Stimulated activated memory B cell treated with anti-CD40 and anti-IgM and Interleukin-4, amounts not matched to agents 10 μg/mL and 1 μg/mL and 100 μg/mL, for 72 hours (primary cell): ENCODE data around the gene ASB6.
A peak's percentile ranks its signal among the peaks of the same experiment; 100 is the strongest.

ENCODE experiments used
- ATAC-seq: fragments of 150-1000 bp; cut with Tn5 transposase; 2 replicates; pipeline ENCODE4 v1.10.0; 2021
- H3K27ac Mint-ChIP-seq: one replicate; pipeline ENCODE4 v1.8.0; 2022; ENCODE audit warnings: mild to moderate bottlenecking, mixed read lengths
- H3K27me3 Mint-ChIP-seq: one replicate; pipeline ENCODE4 v1.8.0; 2022; ENCODE audit warnings: mixed read lengths
- H3K36me3 Mint-ChIP-seq: one replicate; pipeline ENCODE4 v1.8.0; 2022; ENCODE audit warnings: mixed read lengths
- H3K4me1 Mint-ChIP-seq: one replicate; pipeline ENCODE4 v1.8.0; 2022; ENCODE audit warnings: mixed read lengths
- H3K4me3 Mint-ChIP-seq: one replicate; pipeline ENCODE4 v1.8.0; 2022; ENCODE audit warnings: mild to moderate bottlenecking, moderate library complexity, mixed read lengths
- H3K9me3 Mint-ChIP-seq: one replicate; pipeline ENCODE4 v1.8.0; 2022; ENCODE audit warnings: mixed read lengths

ASB6 gene

DNA sequence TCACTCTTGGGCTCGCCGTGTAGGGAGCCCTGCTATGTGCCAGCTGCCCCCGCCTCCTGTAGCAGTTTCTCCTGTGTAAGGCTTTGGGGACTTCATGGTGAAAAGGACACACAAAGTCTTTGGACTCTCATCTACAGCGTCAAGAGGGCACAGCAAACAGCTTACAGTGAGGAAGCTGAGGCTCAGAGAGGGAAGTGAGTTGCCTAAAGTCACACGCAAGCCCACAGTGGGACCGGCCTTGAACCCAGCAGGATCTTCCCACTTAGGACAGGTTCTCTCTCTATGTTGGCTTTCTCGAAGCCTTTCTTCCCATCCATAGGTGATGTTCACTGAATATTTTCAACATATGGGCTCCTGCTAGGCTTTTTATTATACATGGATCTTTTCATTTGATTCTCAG is 13.7 kb upstream of the ASB6 start:
- Mint-ChIP-seq H3K36me3 (no peaks in the 10 kb centered on the region), H3K27me3 (peaks cover 21% of the 10 kb centered on the region)

DNA sequence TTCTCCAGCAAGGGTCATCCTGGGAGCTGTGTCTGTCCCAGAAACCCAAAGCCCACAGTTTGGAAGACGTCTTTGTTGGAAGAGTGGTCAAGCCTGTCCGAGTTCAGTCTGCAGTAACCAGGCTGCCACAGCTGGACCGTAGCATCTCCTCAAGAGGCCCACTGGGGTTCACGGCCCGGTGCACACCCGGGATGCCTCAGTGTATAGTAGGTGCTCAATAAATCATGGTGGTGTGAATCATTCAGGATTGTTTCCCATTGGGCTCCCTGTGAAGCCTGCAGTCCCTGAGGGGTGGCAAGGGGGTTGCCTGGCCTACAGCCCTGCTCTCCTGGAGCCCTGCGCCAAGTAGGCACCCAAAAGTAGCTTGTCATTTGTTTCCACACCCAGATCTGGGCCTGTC is 13.2 kb upstream of the ASB6 start:
- Mint-ChIP-seq H3K27ac (no peak overlapping the region), H3K4me1 (no peaks in the 10 kb centered on the region), H3K4me3 (no peak overlapping the region), H3K27me3 (peaks cover 16% of the 10 kb centered on the region), H3K36me3 (no peaks in the 10 kb centered on the region), H3K9me3 (no peaks in the 10 kb centered on the region)
- ATAC-seq: no peak

More for the DNA sequence above, 13.7 kb upstream of the ASB6 start:
- Mint-ChIP-seq H3K9me3 (no peaks in the 10 kb centered on the region), H3K4me3 (no peak overlapping the region), H3K27ac (no peak overlapping the region), H3K4me1 (no peaks in the 10 kb centered on the region)
- ATAC-seq: no peak

DNA sequence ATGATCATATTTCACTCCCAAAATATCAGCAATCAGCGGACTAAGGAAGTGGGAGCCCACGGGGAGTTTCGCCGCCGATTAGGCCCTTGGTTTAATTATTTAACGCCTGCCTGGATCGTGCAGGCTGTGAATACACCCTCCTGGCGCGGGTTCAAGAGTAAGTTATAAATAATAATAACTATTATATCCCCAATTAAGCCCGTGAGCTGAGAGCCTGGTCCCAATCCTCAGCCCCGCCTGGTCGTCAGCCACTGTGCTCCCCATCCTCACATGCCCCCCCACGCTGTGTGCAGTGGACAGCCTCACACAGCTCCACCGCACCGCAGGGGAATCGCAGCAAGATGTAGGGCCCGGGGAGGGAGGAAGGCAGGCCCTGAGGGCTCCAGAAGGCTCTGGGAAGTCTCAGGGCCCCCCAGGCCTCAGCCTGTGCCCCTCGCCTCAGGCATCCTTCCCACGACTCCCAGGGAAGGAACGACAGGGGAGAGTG is 12.6 kb upstream of the ASB6 start:
- H3K27ac Mint-ChIP-seq: no peak overlapping the region
- H3K36me3 Mint-ChIP-seq: no peaks in the 10 kb centered on the region
- no peak overlapping the region for H3K4me3 Mint-ChIP-seq
- no peaks in the 10 kb centered on the region for H3K9me3 Mint-ChIP-seq
- H3K4me1 Mint-ChIP-seq: no peaks in the 10 kb centered on the region
- ATAC-seq: no peak
- peaks cover 10% of the 10 kb centered on the region for H3K27me3 Mint-ChIP-seq

DNA sequence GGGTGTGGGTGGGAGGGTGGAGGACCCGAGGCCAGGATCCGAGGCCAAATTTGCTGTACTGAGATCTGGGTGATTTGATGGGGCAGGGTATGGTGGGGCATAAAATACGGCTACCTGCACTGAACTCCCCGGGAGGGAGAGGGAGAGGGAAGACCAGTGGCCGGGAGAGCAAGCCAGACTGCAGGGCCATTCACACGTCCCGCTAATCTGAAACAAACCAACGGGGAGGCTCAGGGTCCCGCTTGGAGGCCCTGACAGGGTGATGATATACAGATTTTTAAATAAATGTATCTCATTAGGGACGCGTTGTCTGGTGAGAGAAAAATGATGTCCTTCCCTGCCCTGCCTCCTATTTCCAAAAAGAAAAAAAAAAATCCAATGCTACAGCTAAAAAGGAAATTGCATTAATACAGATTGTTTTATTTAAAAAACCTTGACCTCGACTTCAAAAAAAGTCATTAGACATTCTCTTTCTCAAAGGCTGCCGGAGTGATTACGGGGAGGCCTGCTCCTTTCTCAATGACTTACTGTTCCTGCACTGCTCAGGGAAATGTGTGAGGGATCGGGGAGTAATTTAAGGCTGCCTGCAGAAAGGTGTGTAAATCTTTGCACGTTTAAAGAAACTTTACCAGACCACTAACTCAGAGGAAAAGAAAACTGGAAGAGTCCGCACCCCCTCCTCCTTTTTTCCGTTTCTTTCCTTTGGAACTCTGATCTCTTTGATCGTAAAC is 12.0 kb upstream of the ASB6 start:
- no peak for ATAC-seq
- Mint-ChIP-seq H3K4me1 (no peaks in the 10 kb centered on the region), H3K27ac (no peak overlapping the region), H3K4me3 (no peak overlapping the region), H3K36me3 (no peaks in the 10 kb centered on the region), H3K9me3 (no peaks in the 10 kb centered on the region), H3K27me3 (peaks cover 10% of the 10 kb centered on the region)

DNA sequence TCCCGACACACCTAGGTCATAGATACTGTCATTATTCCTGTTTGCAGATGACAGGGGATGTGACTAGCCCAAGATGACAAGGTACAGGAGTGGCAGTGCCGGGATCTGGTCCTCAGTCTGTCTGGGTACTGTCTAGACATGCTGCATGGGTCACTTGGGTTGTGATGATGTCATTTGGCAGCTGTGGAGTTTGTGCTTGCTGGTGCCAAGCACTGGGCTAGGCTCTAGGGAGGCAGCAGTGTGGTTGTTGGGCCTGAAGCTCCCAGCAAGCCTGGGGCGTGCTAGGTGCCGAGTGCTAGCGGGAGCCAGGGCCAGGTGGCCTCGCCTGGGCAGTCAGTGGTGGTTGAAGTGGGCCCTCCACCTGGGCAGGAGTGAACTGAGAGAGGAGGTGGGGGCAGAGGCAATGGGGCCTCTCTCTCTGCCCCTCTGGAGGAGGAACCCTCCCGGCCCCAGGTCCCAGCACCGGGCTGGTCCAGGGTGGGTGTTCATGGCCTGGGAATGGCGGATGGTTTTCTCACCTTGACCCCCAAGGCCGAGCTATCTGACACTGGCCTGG is 8.8 kb upstream of the ASB6 start:
- H3K9me3 Mint-ChIP-seq: peaks cover 8% of the 10 kb centered on the region
- no peaks in the 10 kb centered on the region for H3K4me1 Mint-ChIP-seq
- no peak overlapping the region for H3K4me3 Mint-ChIP-seq
- H3K27ac Mint-ChIP-seq: no peak overlapping the region
- peak; percentile 31 for ATAC-seq
- H3K36me3 Mint-ChIP-seq: no peaks in the 10 kb centered on the region
- peaks cover 26% of the 10 kb centered on the region for H3K27me3 Mint-ChIP-seq

DNA sequence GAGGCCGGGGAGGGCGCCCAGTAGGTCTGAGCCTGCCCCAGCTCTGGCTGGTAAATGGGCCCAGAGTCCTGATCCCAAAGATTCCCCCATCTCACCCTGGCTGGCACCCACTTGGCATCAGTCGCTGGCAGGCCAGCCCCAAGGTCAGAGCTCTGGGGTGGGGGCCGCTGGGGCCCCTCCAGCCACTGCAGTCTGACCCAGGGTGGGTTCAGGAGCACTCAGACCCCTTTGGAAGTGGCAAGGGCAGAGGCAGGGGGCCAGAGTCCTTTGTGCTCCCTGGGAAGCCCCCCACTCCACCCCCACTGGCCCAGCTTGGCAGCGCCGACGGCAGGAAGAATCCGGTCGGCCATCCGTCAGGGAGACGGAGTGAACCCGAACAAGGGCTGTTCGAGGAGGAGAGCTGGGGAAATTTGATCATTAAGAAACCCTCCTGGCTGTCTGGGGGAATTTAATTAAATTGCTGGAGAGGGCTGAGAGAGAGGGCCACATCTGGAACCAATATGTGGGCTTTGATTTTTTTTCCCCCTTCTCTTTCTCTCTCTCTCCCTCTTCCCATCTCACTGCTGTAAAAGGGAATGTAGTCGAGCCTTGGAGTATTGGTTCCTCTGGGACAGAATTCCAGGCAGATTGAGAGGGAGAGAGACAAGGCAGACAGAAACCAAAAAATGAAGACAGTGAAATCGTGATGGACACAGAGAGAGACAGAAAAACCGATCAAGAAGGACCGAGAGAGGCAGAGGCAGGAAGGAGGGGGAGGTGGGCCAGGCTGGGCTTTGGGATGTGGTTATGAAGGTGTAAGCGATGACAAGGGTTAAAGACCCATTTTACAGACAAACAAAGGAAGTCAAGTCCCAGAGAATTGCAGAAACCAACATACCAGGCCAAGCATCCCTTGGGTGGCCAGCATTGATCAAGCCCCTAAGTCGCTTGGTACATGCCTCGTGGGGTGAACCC is 8.1 kb upstream of the ASB6 start:
- Mint-ChIP-seq H3K27ac (no peak overlapping the region), H3K9me3 (peaks cover 8% of the 10 kb centered on the region)

DNA sequence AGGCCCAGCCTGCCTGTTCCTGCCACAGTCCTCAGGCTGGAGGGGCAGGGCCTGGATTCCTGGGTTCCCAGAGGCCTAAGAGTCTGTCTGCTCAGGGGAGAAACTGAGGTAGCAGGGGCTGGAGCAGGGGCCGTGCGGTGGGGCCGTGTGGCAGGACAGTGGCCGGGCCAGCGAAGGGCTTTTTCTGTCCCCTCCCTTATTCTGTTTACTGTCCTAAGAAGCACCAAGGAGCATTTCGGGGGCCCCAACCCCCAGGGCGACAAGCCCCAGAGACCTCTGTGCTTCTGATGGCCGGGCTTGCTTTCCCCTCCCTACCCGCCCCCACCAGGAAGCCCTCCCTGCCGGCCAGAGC is 6.8 kb upstream of the ASB6 start:
- H3K9me3 Mint-ChIP-seq: peaks cover 8% of the 10 kb centered on the region
- H3K27ac Mint-ChIP-seq: no peak overlapping the region
- H3K4me3 Mint-ChIP-seq: no peak overlapping the region
- peaks cover 24% of the 10 kb centered on the region for H3K27me3 Mint-ChIP-seq
- H3K36me3 Mint-ChIP-seq: no peaks in the 10 kb centered on the region
- ATAC-seq: no peak
- H3K4me1 Mint-ChIP-seq: no peaks in the 10 kb centered on the region

More for the DNA sequence above, 8.1 kb upstream of the ASB6 start:
- no peaks in the 10 kb centered on the region for H3K36me3 Mint-ChIP-seq
- H3K27me3 Mint-ChIP-seq: peaks cover 24% of the 10 kb centered on the region
- ATAC-seq: no peak
- no peak overlapping the region for H3K4me3 Mint-ChIP-seq
- H3K4me1 Mint-ChIP-seq: no peaks in the 10 kb centered on the region

DNA sequence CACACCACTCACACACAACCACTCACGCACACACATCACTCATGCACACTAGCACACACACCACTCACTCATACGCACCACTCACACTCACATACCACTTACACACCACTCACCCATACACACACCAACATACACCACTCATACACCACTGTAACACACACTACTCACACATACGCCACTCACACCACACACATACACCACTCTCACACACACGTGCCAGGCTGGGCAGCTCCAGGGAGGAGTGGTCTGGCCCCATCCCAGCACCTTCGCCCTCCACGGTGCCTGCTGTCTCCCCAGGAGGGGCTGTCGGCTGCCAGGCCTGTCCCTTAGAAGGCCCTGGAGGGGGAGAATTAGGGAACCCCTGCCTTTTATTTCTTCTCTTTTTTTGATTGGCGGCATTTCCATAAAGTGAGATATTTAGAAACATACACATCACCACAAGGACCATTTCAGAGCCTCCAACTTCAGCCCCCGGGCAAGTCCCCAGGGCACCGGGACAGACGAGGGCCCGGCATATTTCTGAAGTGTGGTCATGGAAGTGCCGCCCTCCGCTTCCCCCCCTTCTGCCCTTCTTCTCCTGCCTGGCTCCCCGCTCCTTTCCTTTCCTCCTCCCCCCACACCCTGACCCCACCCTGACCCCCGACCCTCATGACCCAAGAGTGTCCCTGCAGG is 6.3 kb upstream of the ASB6 start:
- H3K9me3 Mint-ChIP-seq: peaks cover 8% of the 10 kb centered on the region
- ATAC-seq: no peak
- no peak overlapping the region for H3K4me3 Mint-ChIP-seq
- no peaks in the 10 kb centered on the region for H3K36me3 Mint-ChIP-seq
- H3K27ac Mint-ChIP-seq: no peak overlapping the region
- no peaks in the 10 kb centered on the region for H3K4me1 Mint-ChIP-seq
- peaks cover 24% of the 10 kb centered on the region for H3K27me3 Mint-ChIP-seq

DNA sequence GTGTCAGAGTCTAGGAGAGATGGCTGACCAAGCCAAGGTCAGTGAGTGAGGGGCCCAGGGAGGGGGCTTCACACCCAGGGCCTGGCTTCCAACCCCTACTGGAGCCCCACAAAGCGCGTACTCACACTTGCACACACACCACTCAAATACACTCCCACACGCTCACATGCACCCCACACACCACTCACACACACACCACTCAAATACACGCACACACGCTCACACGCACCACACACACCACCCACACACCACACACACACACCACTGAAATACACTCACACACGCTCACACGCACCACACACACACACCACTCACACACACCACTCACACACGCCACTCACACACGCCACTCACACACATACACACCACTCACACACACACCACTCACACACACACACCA is 5.7 kb upstream of the ASB6 start:
- no peak overlapping the region for H3K27ac Mint-ChIP-seq
- ATAC-seq: no peak
- peaks cover 8% of the 10 kb centered on the region for H3K9me3 Mint-ChIP-seq
- no peaks in the 10 kb centered on the region for H3K36me3 Mint-ChIP-seq
- peaks cover 24% of the 10 kb centered on the region for H3K27me3 Mint-ChIP-seq
- H3K4me3 Mint-ChIP-seq: no peak overlapping the region
- no peaks in the 10 kb centered on the region for H3K4me1 Mint-ChIP-seq

DNA sequence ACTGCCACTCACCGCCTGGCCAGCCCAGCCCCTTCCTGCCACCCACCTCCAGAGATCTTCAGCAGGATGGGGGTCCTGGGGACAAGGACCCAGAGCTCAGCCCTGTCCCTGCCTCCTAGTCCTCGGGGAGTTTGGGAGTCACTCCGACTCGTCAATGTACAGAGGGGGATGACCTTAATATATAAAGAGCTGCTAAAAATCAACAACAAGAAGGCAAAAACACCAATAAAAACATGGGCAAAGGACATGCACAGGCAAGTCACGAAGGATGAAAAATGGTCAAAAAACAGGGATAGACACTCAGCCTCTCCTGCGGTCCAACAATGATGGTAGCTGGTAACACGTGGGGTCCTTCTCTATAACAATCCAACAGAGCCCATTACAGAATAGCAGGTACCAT is 4.7 kb upstream of the ASB6 start:
- peaks cover 24% of the 10 kb centered on the region for H3K27me3 Mint-ChIP-seq
- H3K27ac Mint-ChIP-seq: no peak overlapping the region
- H3K36me3 Mint-ChIP-seq: no peaks in the 10 kb centered on the region
- ATAC-seq: no peak
- H3K4me3 Mint-ChIP-seq: no peak overlapping the region
- H3K9me3 Mint-ChIP-seq: peaks cover 8% of the 10 kb centered on the region
- no peaks in the 10 kb centered on the region for H3K4me1 Mint-ChIP-seq

DNA sequence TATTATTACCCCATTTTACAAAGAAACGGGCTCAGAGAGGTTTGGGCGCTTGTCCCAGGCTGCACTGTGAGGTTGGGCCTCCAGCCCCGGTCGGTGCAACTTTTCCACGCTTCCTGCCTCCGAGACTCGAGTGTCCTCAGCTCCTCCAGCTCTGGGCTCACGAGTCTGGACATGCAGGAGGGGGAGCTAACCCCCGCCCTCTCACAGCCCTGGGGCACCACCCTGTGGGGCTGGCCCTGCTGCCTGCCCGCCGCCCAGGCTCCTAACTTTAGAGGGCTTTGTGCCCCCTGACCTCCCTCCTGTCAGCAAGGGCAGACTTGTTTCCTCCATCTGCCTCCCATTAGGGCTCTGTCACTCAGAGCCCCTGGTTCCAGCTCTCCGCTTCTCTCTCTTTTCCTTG is 4.3 kb upstream of the ASB6 start:
- H3K9me3 Mint-ChIP-seq: peaks cover 8% of the 10 kb centered on the region

DNA sequence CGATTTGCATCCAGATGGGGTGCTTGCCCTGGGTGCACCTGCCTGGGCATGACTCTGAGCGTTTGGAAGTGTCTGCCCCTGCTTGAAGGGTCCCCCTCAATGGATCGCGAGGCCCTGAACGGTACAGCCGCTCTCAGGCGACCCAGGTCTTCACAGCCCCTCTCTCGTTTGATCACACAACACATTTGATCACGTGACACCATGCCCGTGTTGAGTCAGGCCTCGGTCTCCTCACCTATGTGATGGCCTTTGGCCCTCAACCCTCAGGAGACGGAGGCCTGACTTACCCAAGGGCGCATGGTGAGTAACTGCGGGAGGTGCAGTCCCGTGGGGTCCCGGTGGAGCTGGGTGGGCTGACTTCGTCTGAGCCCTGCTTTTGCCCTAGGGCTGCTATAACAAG is 3.0 kb upstream of the ASB6 start:
- H3K27me3 Mint-ChIP-seq: peaks cover 24% of the 10 kb centered on the region
- ATAC-seq: no peak
- no peak overlapping the region for H3K27ac Mint-ChIP-seq
- no peak overlapping the region for H3K4me3 Mint-ChIP-seq
- H3K36me3 Mint-ChIP-seq: no peaks in the 10 kb centered on the region
- H3K4me1 Mint-ChIP-seq: peaks cover 17% of the 10 kb centered on the region
- peaks cover 8% of the 10 kb centered on the region for H3K9me3 Mint-ChIP-seq

More for the DNA sequence above, 4.3 kb upstream of the ASB6 start:
- H3K36me3 Mint-ChIP-seq: no peaks in the 10 kb centered on the region
- no peak for ATAC-seq
- no peak overlapping the region for H3K4me3 Mint-ChIP-seq
- H3K27ac Mint-ChIP-seq: no peak overlapping the region
- H3K27me3 Mint-ChIP-seq: peaks cover 24% of the 10 kb centered on the region
- H3K4me1 Mint-ChIP-seq: peaks cover 4% of the 10 kb centered on the region

DNA sequence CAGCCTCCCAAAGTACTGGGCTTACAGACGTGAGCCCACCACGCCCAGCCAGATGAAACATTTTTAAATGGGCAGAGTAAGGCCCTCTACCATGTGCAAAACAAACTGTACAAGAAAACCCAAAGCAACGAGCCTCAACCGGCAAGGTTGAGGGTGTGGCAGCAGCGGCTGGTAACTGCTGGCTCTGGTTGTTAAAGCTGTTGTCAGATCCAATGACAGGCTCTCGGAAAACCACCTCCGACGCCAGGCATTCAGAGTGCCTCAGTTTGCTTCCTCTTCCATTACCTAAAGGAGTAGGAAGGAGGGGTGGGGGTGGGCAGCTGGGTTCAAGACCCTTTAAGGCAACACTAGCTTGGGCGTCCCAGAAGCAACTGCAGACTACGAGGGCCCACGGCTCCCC is 2.4 kb upstream of the ASB6 start:
- H3K27me3 Mint-ChIP-seq: peaks cover 24% of the 10 kb centered on the region
- H3K9me3 Mint-ChIP-seq: peaks cover 8% of the 10 kb centered on the region

DNA sequence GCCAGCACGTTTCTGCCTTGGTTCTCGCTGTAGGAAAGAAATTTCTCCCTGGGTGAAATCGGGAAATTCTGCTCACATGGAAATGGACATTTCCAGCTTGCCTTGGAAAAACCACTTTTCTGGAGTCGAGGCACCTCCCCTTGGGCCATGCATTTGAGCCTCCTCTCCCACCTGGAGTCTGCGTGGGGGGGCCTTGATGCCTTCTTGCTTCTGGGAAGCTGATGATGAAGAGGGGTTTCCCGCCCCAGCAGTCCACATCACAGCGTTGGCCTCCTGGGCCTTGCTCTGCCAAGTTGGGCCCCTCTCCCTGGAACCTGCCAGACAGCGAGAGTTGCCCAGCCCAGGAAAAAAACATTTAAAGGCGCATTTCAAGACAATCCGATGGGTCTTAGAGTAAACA is 1.8 kb upstream of the ASB6 start:
- Mint-ChIP-seq H3K4me3 (no peak overlapping the region), H3K27ac (no peak overlapping the region), H3K4me1 (peaks cover 25% of the 10 kb centered on the region), H3K36me3 (no peaks in the 10 kb centered on the region), H3K9me3 (peaks cover 8% of the 10 kb centered on the region), H3K27me3 (peaks cover 24% of the 10 kb centered on the region)
- no peak for ATAC-seq

More for the DNA sequence above, 2.4 kb upstream of the ASB6 start:
- no peak for ATAC-seq
- H3K4me1 Mint-ChIP-seq: peaks cover 23% of the 10 kb centered on the region
- H3K36me3 Mint-ChIP-seq: no peaks in the 10 kb centered on the region
- no peak overlapping the region for H3K4me3 Mint-ChIP-seq
- no peak overlapping the region for H3K27ac Mint-ChIP-seq
